H1 (cell line): ENCODE data around the gene DND1. TPM values are rescaled to one million over a fixed set of nuclear protein-coding genes. Genes with fewer than 3 reads are reported as not detected.

Experiments used
- CTCF ChIA-PET: fragments of 300-600 bp; sonication (Branson Sonifier 250); formaldehyde crosslinking; loops from one replicate; lab custom pipeline; 2021; ENCODE audit not compliant: partially characterized antibody; lab: Charles Lee
- POLR2A ChIA-PET: fragments of 300-600 bp; sonication (Branson Sonifier 250); formaldehyde crosslinking; loops from one replicate; lab custom pipeline; 2021; ENCODE audit warnings: inconsistent platforms; ENCODE audit not compliant: partially characterized antibody; lab: Charles Lee
- DNase-seq, 2 experiments: peaks; one replicate each; pipeline versions ENCODE4 v3.0.0 to v3.0.0-alpha.2; 2010 to 2022; ENCODE audit warnings: low spot score in 2 of 2, low read depth in 1 of 2, mixed read lengths in 1 of 2
- FAIRE-seq: peaks from 2 replicates; lab custom pipeline; 2011; peaks lifted over from hg19 to GRCh38; lab: Jason Lieb, UNC
- H2AFZ ChIP-seq: 2 replicates; pipeline ENCODE4 v1.8.1; 2012; ENCODE audit warnings: low read length, inconsistent platforms
- H2AK5ac ChIP-seq: 2 replicates; pipeline ENCODE4 v1.6.1; 2013; ENCODE audit warnings: low read depth, low read length
- H2BK120ac ChIP-seq: replicated peaks from 2 replicates; pipeline ENCODE3; 2013; ENCODE audit warnings: low read depth, low read length, inconsistent platforms
- H2BK12ac ChIP-seq: 2 replicates; pipeline ENCODE4 v1.6.1; 2013; ENCODE audit warnings: low read depth, low read length
- H2BK15ac ChIP-seq: 2 replicates; pipeline ENCODE4 v1.6.1; 2013; ENCODE audit warnings: low read length
- H2BK20ac ChIP-seq: 2 replicates; pipeline ENCODE4 v1.6.1; 2013; ENCODE audit warnings: low read length
- H2BK5ac ChIP-seq: 2 replicates; pipeline ENCODE4 v1.6.1; 2013; ENCODE audit warnings: low read depth, low read length
- H3K14ac ChIP-seq: 2 replicates; pipeline ENCODE4 v1.6.1; 2013; ENCODE audit warnings: inconsistent platforms; ENCODE audit not compliant: insufficient read length
- H3K18ac ChIP-seq: 2 replicates; pipeline ENCODE4 v1.6.1; 2013; ENCODE audit warnings: low read length; ENCODE audit errors: extremely low read depth
- H3K23ac ChIP-seq: 2 replicates; pipeline ENCODE4 v1.6.1; 2013; ENCODE audit warnings: inconsistent platforms; ENCODE audit not compliant: insufficient read length
- H3K23me2 ChIP-seq: 2 replicates; pipeline ENCODE4 v1.6.1; 2013; ENCODE audit warnings: low read depth, low read length
- H3K27ac ChIP-seq: 2 replicates; pipeline ENCODE4 v1.6.1; 2011; ENCODE audit warnings: low read depth, low read length, inconsistent platforms
- H3K27me3 ChIP-seq, 4 experiments: replicated peaks in 1 of 4; 1 replicate in 1 of 4; 2 replicates in 3 of 4; pipeline versions ENCODE4 v1.6.1 to v1.8.1; 2011 to 2013; ENCODE audit warnings: low read length in 3 of 4, mild to moderate bottlenecking in 3 of 4, inconsistent platforms in 2 of 4, mixed read lengths in 2 of 4, moderate library complexity in 1 of 4; ENCODE audit not compliant: control insufficient read depth in 3 of 4, insufficient read depth in 3 of 4; ENCODE audit errors: extremely low read depth in 1 of 4
- H3K36me3 ChIP-seq, 4 experiments: 2 replicates each; pipeline versions ENCODE4 v1.6.1 to v1.8.1; 2011 to 2013; ENCODE audit warnings: mild to moderate bottlenecking in 4 of 4, low read length in 3 of 4, moderate library complexity in 2 of 4, control low read depth in 1 of 4, inconsistent platforms in 1 of 4; ENCODE audit not compliant: insufficient read depth in 4 of 4, control insufficient read depth in 2 of 4
- H3K4ac ChIP-seq: replicated peaks from 2 replicates; pipeline ENCODE3; 2013; ENCODE audit warnings: low read length, low read depth, mixed read lengths, inconsistent platforms; ENCODE audit not compliant: insufficient read length
- H3K4me1 ChIP-seq, 4 experiments: replicated peaks in 1 of 4; 1 replicate in 1 of 4; 2 replicates in 3 of 4; pipeline versions ENCODE4 v1.6.1 to v1.8.1; 2011 to 2013; ENCODE audit warnings: low read length in 3 of 4, inconsistent platforms in 2 of 4, mixed read lengths in 1 of 4; ENCODE audit not compliant: insufficient read depth in 4 of 4, control insufficient read depth in 3 of 4
- H3K4me2 ChIP-seq, 2 experiments: 2 replicates each; pipeline versions ENCODE4 v1.6.1 to v1.8.1; 2011 to 2013; ENCODE audit warnings: low read depth in 2 of 2, low read length in 2 of 2, control low read depth in 1 of 2, inconsistent platforms in 1 of 2, mild to moderate bottlenecking in 1 of 2; ENCODE audit not compliant: insufficient read depth in 1 of 2
- H3K4me3 ChIP-seq, 4 experiments: fragments of 200-600, 300-600 bp in 1 of 4; sonication (generic), shearing (Covaris generic), sonication (Bioruptor Twin) in 1 of 4; 2 replicates each; pipeline versions ENCODE4 v1.5.1 to v1.8.1; 2011 to 2016; ENCODE audit warnings: low read length in 4 of 4, low read depth in 3 of 4, control low read depth in 2 of 4, inconsistent platforms in 2 of 4, mild to moderate bottlenecking in 2 of 4, mixed read lengths in 1 of 4, moderate library complexity in 1 of 4; ENCODE audit not compliant: insufficient read depth in 2 of 4; ENCODE audit errors: extremely low read depth in 1 of 4
- H3K56ac ChIP-seq: replicated peaks from 2 replicates; pipeline ENCODE3; 2013; ENCODE audit warnings: low read depth, mild to moderate bottlenecking, mixed read lengths, low read length, inconsistent platforms; ENCODE audit not compliant: insufficient read length
- H3K79me1 ChIP-seq: 2 replicates; pipeline ENCODE4 v1.6.1; 2013; ENCODE audit warnings: low read depth, low read length, control low read depth
- H3K79me2 ChIP-seq, 2 experiments: 2 replicates each; pipeline versions ENCODE4 v1.6.1 to v1.8.1; 2012 to 2013; ENCODE audit warnings: low read length in 2 of 2, mild to moderate bottlenecking in 2 of 2, inconsistent platforms in 1 of 2; ENCODE audit not compliant: insufficient read depth in 2 of 2, control insufficient read depth in 1 of 2
- H3K9ac ChIP-seq, 4 experiments: replicated peaks in 1 of 4; 1 replicate in 1 of 4; 2 replicates in 3 of 4; pipeline versions ENCODE4 v1.6.1 to v1.8.1; 2011 to 2013; ENCODE audit warnings: low read depth in 3 of 4, low read length in 3 of 4, control low read depth in 2 of 4, mild to moderate bottlenecking in 2 of 4, moderate library complexity in 2 of 4, inconsistent platforms in 1 of 4; ENCODE audit errors: extremely low read depth in 1 of 4
- H3K9me3 ChIP-seq, 2 experiments: 2 replicates each; pipeline versions ENCODE4 v1.6.1 to v1.8.1; 2012 to 2013; ENCODE audit warnings: mild to moderate bottlenecking in 2 of 2, moderate library complexity in 2 of 2, control low read depth in 1 of 2, inconsistent platforms in 1 of 2, low read depth in 1 of 2, low read length in 1 of 2, mixed read lengths in 1 of 2; ENCODE audit not compliant: insufficient read depth in 2 of 2
- H4K20me1 ChIP-seq, 2 experiments: replicated peaks in 1 of 2; 2 replicates each; pipeline versions ENCODE3 to v1.8.1; 2011 to 2013; ENCODE audit warnings: inconsistent platforms in 2 of 2, low read length in 2 of 2, mild to moderate bottlenecking in 1 of 2; ENCODE audit not compliant: insufficient read depth in 2 of 2, control insufficient read depth in 1 of 2
- H4K5ac ChIP-seq: 2 replicates; pipeline ENCODE4 v1.6.1; 2013; ENCODE audit warnings: low read length, low read depth, mixed read lengths, inconsistent platforms; ENCODE audit not compliant: insufficient read length
- H4K8ac ChIP-seq: 2 replicates; pipeline ENCODE4 v1.8.0; 2013; ENCODE audit warnings: mild to moderate bottlenecking, moderate library complexity, low read length, inconsistent platforms; ENCODE audit not compliant: insufficient read depth; ENCODE audit errors: extremely low read depth
- H4K91ac ChIP-seq: replicated peaks from 2 replicates; pipeline ENCODE3; 2013; ENCODE audit warnings: low read length, mixed read lengths, inconsistent platforms; ENCODE audit not compliant: insufficient read length
- ASH2L ChIP-seq: fragments of 200-600, 300-600 bp; sonication (generic); IDR thresholded peaks from one replicate; pipeline ENCODE4 v1.7.1; 2017; ENCODE audit warnings: low read length
- BACH1 ChIP-seq: IDR thresholded peaks from 2 replicates; pipeline ENCODE4 v1.6.1; 2012; ENCODE audit warnings: low read length, improper control_type of control experiment
- CBX8 ChIP-seq: fragments of 300-800, 300-1000 bp; sonication (generic); IDR thresholded peaks from 2 replicates; pipeline ENCODE4 v1.7.1; 2016; ENCODE audit warnings: low read depth, low read length, borderline replicate concordance
- FOSL1 ChIP-seq: IDR thresholded peaks from 2 replicates; pipeline ENCODE4 v1.6.1; 2011; ENCODE audit warnings: mild to moderate bottlenecking, low read depth, low read length, moderate library complexity; ENCODE audit not compliant: insufficient read depth
- HDAC2 ChIP-seq, 2 experiments: fragments of 300-600 bp in 1 of 2; sonication (generic) in 1 of 2; IDR thresholded peaks; 2 replicates each; pipeline ENCODE4 v1.6.1; 2011 to 2012; ENCODE audit warnings: low read depth in 2 of 2, low read length in 2 of 2, mild to moderate bottlenecking in 2 of 2, moderate library complexity in 2 of 2, borderline replicate concordance in 1 of 2, inconsistent platforms in 1 of 2
- KDM5A ChIP-seq: fragments of 200-600 bp; IDR thresholded peaks from 2 replicates; pipeline ENCODE4 v1.7.1; 2012; ENCODE audit warnings: mild to moderate bottlenecking, low read length, inconsistent platforms, mixed read lengths
- RBBP5 ChIP-seq: IDR thresholded peaks from 2 replicates; pipeline ENCODE4 v1.7.1; 2012; ENCODE audit warnings: low read depth, mild to moderate bottlenecking, inconsistent platforms, low read length, moderate library complexity, borderline replicate concordance
- SIRT6 ChIP-seq: IDR thresholded peaks from one replicate; pipeline ENCODE4 v1.7.1; 2012; ENCODE audit warnings: low read length, inconsistent platforms
- TAF7 ChIP-seq: optimal IDR thresholded peaks from 2 replicates; pipeline ENCODE3; 2011; ENCODE audit warnings: low read depth, mild to moderate bottlenecking, inconsistent platforms, low read length, moderate library complexity, borderline replicate concordance
- TEAD4 ChIP-seq: IDR thresholded peaks from 2 replicates; pipeline ENCODE4 v1.6.1; 2012; ENCODE audit warnings: low read depth, low read length, inconsistent platforms, mixed read lengths
- WGBS, 2 experiments: shearing (Covaris generic) in 1 of 2; methylation state at CpG; one replicate each; pipeline versions ENCODE4 v1.1.6 to v1.1.7; 2013 to 2015; ENCODE audit warnings: low lambda C conversion rate in 2 of 2, mixed read lengths in 2 of 2, inconsistent platforms in 1 of 2, low coverage in 1 of 2, missing lambda C conversion rate in 1 of 2; ENCODE audit not compliant: insufficient replicate concordance in 2 of 2, insufficient coverage in 1 of 2, insufficient read length in 1 of 2; ENCODE audit errors: extremely low coverage in 1 of 2, missing lambda C conversion rate in 1 of 2; 5-methylcytosine and 5-hydroxymethylcytosine counted together
- polyA plus RNA-seq, 7 experiments: library from polyadenylated mRNA; depleted of rRNA in 3 of 7; stranded (reverse) in 5 of 7; unstranded in 2 of 7; fragments of >200 nt in 5 of 7; fragments of 200-250 nt in 2 of 7; gene quantifications; 1 replicate in 5 of 7; 2 replicates in 1 of 7; 4 replicates in 1 of 7; pipeline versions ENCODE4 v1.2.1 to v1.2.3, GENCODE V29; 2011 to 2013; ENCODE audit warnings: missing spikeins in 2 of 7, mixed read lengths in 2 of 7
- total RNA-seq: library from RNA; stranded (reverse); fragmentation: NEBNext Ultra II Directional; extraction: Animal tissue kit (Norgen Biotek cat#: 25700); gene quantifications from 2 replicates; pipeline ENCODE4 v1.2.1, GENCODE V29; 2021
- TF ChIP-seq, protein P1 (sequence below): IDR thresholded peaks from 2 replicates; pipeline ENCODE4 v1.6.1; 2012; ENCODE audit warnings: low read length, inconsistent platforms
- TF ChIP-seq, protein P2 (sequence below): IDR thresholded peaks from 2 replicates; pipeline ENCODE4 v1.6.1; 2011; ENCODE audit warnings: low read depth, mild to moderate bottlenecking, low read length; ENCODE audit not compliant: insufficient read depth

The DND1 gene
- total and polyA plus RNA-seq, 2 of the 8 experiments (the other 6 are each of a cell fraction or from before 2014, with no cell fraction given) = 0.41 to 2.1 TPM

DNA sequence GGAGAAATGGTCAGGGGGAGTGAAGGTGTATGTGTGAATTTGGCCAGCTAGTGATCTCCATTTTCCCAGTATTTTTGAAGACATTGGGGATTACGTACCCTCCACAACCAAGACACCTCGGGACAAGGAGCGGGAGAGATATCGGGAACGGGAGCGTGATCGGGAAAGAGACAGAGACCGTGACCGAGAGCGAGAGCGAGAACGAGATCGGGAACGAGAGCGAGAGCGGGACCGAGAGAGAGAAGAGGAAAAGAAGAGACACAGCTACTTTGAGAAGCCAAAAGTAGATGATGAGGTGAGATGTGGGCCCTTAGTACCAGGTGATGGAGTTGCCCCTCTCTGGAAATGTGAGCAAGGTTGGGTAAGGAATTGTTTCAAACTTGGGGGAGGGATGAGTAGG lies 14.5 kb downstream of the DND1 start:
- peaks cover 12 to 76% (median 58%) of the 10 kb centered on the region in 4 experiments; a peak in 7 of 8 replicates for H3K36me3 ChIP-seq
- no peak for TF ChIP-seq ASH2L
- no peak for TF ChIP-seq KDM5A
- no peak for TF ChIP-seq BACH1
- TF ChIP-seq FOSL1 = no peak
- TF ChIP-seq RBBP5 = no peak
- TF ChIP-seq HDAC2 (IDR thresholded peaks at IDR 0.05; ENCODE audit: borderline replicate concordance in 1 of 2, low read depth in 2 of 2, low read length in 2 of 2) = no peak
- TF ChIP-seq SIRT6 = no peak
- TF ChIP-seq TAF7 = no peak
- TF ChIP-seq, protein P1, sequence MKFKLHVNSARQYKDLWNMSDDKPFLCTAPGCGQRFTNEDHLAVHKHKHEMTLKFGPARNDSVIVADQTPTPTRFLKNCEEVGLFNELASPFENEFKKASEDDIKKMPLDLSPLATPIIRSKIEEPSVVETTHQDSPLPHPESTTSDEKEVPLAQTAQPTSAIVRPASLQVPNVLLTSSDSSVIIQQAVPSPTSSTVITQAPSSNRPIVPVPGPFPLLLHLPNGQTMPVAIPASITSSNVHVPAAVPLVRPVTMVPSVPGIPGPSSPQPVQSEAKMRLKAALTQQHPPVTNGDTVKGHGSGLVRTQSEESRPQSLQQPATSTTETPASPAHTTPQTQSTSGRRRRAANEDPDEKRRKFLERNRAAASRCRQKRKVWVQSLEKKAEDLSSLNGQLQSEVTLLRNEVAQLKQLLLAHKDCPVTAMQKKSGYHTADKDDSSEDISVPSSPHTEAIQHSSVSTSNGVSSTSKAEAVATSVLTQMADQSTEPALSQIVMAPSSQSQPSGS = no peak
- no peak for TF ChIP-seq TEAD4
- TF ChIP-seq, protein P2, sequence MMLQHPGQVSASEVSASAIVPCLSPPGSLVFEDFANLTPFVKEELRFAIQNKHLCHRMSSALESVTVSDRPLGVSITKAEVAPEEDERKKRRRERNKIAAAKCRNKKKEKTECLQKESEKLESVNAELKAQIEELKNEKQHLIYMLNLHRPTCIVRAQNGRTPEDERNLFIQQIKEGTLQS = no peak
- no peak for TF ChIP-seq CBX8

More for the DNA sequence above, 14.5 kb downstream of the DND1 start:
- whole genome bisulfite sequencing, 2 experiments = 98 to 100% methylated on average over 7 to 12 of the region's 17 CpGs
- FAIRE-seq (no peak), DNase-seq (no peak)
- no peak overlapping the region for H4K91ac ChIP-seq
- no peak overlapping the region for H3K56ac ChIP-seq
- H2BK12ac ChIP-seq = no peak overlapping the region
- ChIA-PET POLR2A (interaction anchor here (0.6 to 9.9 kb wide), 3 partner anchors 11 to 17 kb away, joined by 3 to 87 read pairs (median 3); partner anchors contain the start of genes IK and NDUFA2), CTCF (interaction anchor here (0.9 kb wide), 1 partner anchor 229 kb away, joined by 3 read pairs; no protein-coding TSS in a partner anchor)
- H3K79me1 ChIP-seq = no peaks in the 10 kb centered on the region
- H2BK120ac ChIP-seq = no peak overlapping the region
- H3K27me3 ChIP-seq = no peaks in the 10 kb centered on the region
- H3K4me3 ChIP-seq = no peak overlapping the region
- no peak overlapping the region for H2BK5ac ChIP-seq
- H3K4me1 ChIP-seq = no peaks in the 10 kb centered on the region; a peak in 1 of 7 replicates
- H3K23ac ChIP-seq = no peak overlapping the region
- H4K5ac ChIP-seq = no peak overlapping the region
- H3K9me3 ChIP-seq = no peaks in the 10 kb centered on the region
- H3K27ac ChIP-seq = no peak overlapping the region
- no peaks in the 10 kb centered on the region; the same call in 1 of the 2 replicates for H3K23me2 ChIP-seq
- H3K4ac ChIP-seq = no peak overlapping the region
- no peaks in the 10 kb centered on the region for H4K20me1 ChIP-seq
- H3K14ac ChIP-seq = no peak overlapping the region
- no peak overlapping the region for H3K18ac ChIP-seq
- H3K9ac ChIP-seq = no peak overlapping the region
- no peak overlapping the region for H4K8ac ChIP-seq
- H3K79me2 ChIP-seq = no peaks in the 10 kb centered on the region
- H2AK5ac ChIP-seq = no peak overlapping the region
- H3K4me2 ChIP-seq = no peak overlapping the region
- H2AFZ ChIP-seq = no peak overlapping the region
- no peak overlapping the region for H2BK20ac ChIP-seq
- no peak overlapping the region for H2BK15ac ChIP-seq
